LNCaP clone FGC (cell line): ENCODE results near the gene PNKD.
A peak's percentile ranks its signal among the peaks of the same experiment; 100 is the strongest.
"Not testable (repeated sequence)": the region's sequence is repeated elsewhere in the genome, so short reads cannot be mapped to it uniquely, and the experiment has no call there.

ENCODE experiments used
- DNase-seq: peaks from one replicate; pipeline ENCODE4 v3.0.0-alpha.2; 2011; ENCODE audit warnings: low read depth
- H3K4me3 ChIP-seq: 2 replicates; pipeline ENCODE4 v1.5.1; 2011; ENCODE audit warnings: mild to moderate bottlenecking, low read depth, low read length, control low read depth
- TF ChIP-seq, protein P1 (sequence below): IDR thresholded peaks from 2 replicates; pipeline ENCODE4 v1.5.1; 2012; ENCODE audit warnings: mild to moderate bottlenecking; ENCODE audit not compliant: control insufficient read depth, insufficient read depth; ENCODE audit errors: extremely low read depth

PNKD gene

DNA sequence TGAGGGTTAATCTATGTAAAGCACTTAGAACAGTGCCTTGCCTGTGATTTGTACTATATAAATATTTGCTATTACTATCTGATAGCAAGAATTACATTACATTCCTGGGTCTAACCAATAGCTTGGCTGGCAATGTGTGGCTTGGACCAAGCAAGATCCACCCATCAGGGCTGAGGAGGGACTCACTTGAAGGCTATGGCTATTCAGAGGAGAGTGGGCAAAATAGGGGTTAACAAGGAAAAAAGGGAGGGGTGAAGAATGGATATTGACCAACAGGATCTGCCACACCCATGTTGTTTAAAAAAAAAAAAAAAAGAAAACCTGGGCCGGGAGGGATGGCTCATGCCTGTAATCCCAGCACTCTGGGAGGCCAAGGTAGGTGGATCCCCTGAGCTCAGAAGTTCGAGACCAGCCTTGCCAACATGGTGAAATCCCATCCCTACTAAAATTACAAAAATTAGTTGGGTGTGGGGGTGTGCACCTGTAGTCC is 42.0 kb downstream of the PNKD start:
- DNase-seq = peak; percentile 99
- H3K4me3 ChIP-seq = no peak overlapping the region
- TF ChIP-seq, protein P1, sequence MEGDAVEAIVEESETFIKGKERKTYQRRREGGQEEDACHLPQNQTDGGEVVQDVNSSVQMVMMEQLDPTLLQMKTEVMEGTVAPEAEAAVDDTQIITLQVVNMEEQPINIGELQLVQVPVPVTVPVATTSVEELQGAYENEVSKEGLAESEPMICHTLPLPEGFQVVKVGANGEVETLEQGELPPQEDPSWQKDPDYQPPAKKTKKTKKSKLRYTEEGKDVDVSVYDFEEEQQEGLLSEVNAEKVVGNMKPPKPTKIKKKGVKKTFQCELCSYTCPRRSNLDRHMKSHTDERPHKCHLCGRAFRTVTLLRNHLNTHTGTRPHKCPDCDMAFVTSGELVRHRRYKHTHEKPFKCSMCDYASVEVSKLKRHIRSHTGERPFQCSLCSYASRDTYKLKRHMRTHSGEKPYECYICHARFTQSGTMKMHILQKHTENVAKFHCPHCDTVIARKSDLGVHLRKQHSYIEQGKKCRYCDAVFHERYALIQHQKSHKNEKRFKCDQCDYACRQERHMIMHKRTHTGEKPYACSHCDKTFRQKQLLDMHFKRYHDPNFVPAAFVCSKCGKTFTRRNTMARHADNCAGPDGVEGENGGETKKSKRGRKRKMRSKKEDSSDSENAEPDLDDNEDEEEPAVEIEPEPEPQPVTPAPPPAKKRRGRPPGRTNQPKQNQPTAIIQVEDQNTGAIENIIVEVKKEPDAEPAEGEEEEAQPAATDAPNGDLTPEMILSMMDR = no peak

DNA sequence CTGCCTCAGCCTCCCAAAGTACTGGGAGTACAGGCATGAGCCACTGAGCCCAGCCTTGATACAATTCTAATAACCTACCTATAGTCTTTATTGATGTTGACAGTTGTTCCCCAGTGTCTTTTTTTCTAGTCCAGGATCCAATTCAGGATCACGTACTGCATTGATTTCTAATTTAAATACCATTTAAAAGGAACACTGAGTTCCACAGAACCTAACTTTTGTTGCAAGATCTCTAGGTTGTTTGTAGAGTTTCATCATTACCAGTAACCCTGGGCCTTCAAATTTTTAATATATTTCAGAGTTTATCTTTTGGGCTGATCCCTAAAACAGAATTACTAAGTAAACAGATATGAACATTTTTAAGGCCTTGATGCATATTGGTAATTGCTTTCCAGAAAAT is 43.0 kb downstream of the PNKD start:
- no peak for DNase-seq
- TF ChIP-seq, protein P1 = no peak
- no peak overlapping the region for H3K4me3 ChIP-seq

DNA sequence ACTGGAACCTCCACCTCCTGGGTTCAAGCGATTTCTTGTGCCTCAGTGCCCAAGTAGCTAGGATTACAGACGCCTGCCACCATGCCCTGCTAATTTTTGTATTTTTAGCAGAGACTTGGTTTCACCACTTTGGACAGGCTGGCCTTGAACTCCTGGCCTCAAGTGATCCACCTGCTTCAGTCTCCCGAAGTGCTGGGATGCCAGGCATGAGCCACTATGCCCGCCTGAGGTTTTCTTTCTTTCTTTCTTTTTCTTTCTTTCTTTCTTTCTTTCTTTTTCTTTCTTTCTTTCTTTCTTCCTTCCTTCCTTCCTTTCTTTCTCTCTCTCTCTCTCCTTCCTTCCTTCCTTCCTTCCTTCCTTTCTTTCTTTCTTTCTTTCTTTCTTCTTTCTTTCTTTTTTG is 44.4 kb downstream of the PNKD start:
- DNase-seq = not testable (repeated sequence)

DNA sequence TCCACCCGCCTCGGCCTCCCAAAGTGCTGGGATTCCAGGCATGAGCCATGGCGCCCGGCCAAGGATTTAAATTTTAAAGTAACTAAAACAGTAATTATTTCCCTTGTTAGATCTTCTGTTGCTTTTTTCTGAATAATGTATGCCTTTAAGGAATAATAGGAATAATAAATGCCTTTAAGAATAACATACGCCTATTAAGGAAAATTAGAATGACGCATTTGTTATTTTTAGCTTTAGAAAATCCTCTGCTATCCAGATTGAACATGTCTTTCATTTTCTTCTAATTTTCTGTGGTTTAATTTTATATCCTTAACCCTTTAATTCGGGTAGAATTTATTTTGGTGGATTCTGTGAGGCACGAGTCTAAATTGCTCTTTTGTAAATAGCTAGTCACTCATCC is 45.1 kb downstream of the PNKD start:
- TF ChIP-seq, protein P1 = no peak
- no peak overlapping the region for H3K4me3 ChIP-seq
- DNase-seq = no peak

More for the DNA sequence above, 44.4 kb downstream of the PNKD start:
- H3K4me3 ChIP-seq = not testable (repeated sequence)

DNA sequence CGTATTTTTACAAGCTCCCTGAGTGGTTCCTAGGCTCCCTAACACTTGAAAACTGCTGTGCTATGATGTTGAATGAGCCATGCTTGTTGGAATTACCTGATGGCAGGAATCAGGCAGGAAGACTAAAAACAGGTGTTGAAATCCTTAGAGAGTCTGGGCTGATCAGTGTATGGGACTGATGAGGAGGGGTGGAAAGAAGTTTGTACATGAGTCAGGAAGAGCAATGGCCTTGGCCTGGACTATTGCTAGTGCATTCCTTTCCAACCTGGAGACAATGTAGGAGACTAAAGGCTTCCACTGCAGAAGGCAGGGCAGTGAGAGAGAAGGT is 46.9 kb downstream of the PNKD start:
- DNase-seq = no peak
- no peak overlapping the region for H3K4me3 ChIP-seq
- TF ChIP-seq, protein P1 = no peak

DNA sequence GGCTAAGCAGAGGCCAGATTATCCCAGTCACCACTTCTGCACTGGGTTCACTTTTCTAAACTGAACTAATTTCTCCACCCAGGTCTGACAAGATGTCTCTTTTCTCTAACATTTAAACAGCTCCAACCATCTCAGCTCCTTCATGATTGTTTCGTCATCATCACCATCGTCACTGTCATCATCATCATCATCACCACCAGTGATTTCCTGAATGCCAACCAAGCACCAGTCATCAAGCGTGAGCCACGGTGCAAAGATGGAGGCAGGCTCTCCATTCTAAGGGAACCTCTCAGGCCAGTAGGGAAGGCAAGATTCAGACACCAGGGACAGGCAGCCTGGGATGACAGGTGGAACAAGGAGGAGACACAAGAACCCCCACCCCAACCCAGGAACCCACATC is 47.5 kb downstream of the PNKD start:
- TF ChIP-seq, protein P1 = no peak
- H3K4me3 ChIP-seq = no peak overlapping the region
- DNase-seq = no peak

DNA sequence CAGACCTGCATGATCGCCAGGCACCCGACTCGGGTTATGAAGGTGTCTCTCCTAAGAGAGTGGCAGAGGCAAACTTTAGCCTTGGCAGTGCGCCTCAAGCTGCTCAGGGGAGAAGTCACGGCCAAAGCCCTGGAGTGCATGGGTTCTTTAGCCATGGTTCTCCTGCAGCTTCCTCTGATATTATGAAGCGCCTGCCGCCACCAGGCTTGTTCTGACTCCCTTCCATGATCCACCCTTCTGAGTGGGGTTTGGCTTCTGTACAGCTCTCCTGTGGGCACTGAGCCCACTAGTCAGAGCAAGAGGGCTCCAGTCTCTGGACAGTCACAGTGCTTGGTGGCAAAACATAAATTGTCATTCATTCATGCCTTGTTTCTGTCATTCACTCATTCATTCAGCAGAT is 47.9 kb downstream of the PNKD start:
- H3K4me3 ChIP-seq = no peak overlapping the region
- DNase-seq = no peak
- TF ChIP-seq, protein P1 = no peak
